ENCODE measurements around the gene NDUFA8.

Gene NDUFA8

GRCh38 chr9:122184551-122184950, 25.0 kb upstream of the NDUFA8 start:
- no peak for DNase-seq (ENCODE audit: low spot score)

- no peak for DNase-seq (ENCODE audit: low spot score)
Observed at GRCh38 chr9:122183501-122183900, 23.9 kb upstream of the NDUFA8 start.

GRCh38 chr9:122180633-122181032, 21.1 kb upstream of the NDUFA8 start:
- DNase-seq (ENCODE audit: low spot score): no peak

- no peak for DNase-seq (ENCODE audit: low spot score)
Observed at GRCh38 chr9:122179690-122180074, 20.1 kb upstream of the NDUFA8 start.

GRCh38 chr9:122179054-122179689, 19.6 kb upstream of the NDUFA8 start:
- no peak for DNase-seq (ENCODE audit: low spot score)

- DNase-seq (ENCODE audit: low spot score): no peak
Observed at GRCh38 chr9:122176916-122177315, 17.3 kb upstream of the NDUFA8 start.

- no peak for DNase-seq (ENCODE audit: low spot score)
Observed at GRCh38 chr9:122173670-122174069, 14.1 kb upstream of the NDUFA8 start.

GRCh38 chr9:122172131-122172530, 12.6 kb upstream of the NDUFA8 start:
- DNase-seq (ENCODE audit: low spot score): no peak

GRCh38 chr9:122168356-122168755, 8.8 kb upstream of the NDUFA8 start:
- no peak for DNase-seq (ENCODE audit: low spot score)

- DNase-seq (ENCODE audit: low spot score): no peak
Observed at GRCh38 chr9:122164286-122164685, 4.7 kb upstream of the NDUFA8 start.

- DNase-seq (ENCODE audit: low spot score): no peak
Observed at GRCh38 chr9:122162415-122162814, 2.8 kb upstream of the NDUFA8 start.

GRCh38 chr9:122159925-122160246, 307 bp upstream of the NDUFA8 start:
- DNase-seq (ENCODE audit: low spot score): no peak

GRCh38 chr9:122158202-122158601, 1.4 kb downstream of the NDUFA8 start:
- DNase-seq (ENCODE audit: low spot score): peak; percentile 55

GRCh38 chr9:122155796-122156195, 3.8 kb downstream of the NDUFA8 start:
- no peak for DNase-seq (ENCODE audit: low spot score)

GRCh38 chr9:122151267-122151828, 8.2 kb downstream of the NDUFA8 start:
- no peak for DNase-seq (ENCODE audit: low spot score)

GRCh38 chr9:122145592-122145863, 14.1 kb downstream of the NDUFA8 start:
- DNase-seq (ENCODE audit: low spot score): no peak

- DNase-seq (ENCODE audit: low spot score): no peak
Observed at GRCh38 chr9:122144836-122145591, 14.6 kb downstream of the NDUFA8 start.

GRCh38 chr9:122143876-122144405, 15.6 kb downstream of the NDUFA8 start:
- no peak for DNase-seq (ENCODE audit: low spot score)

- no peak for DNase-seq (ENCODE audit: low spot score)
Observed at GRCh38 chr9:122143296-122143695, 16.3 kb downstream of the NDUFA8 start.

- no peak for DNase-seq (ENCODE audit: low spot score)
Observed at GRCh38 chr9:122141671-122142070, 17.9 kb downstream of the NDUFA8 start.

GRCh38 chr9:122140368-122141193, 19.0 kb downstream of the NDUFA8 start:
- DNase-seq (ENCODE audit: low spot score): no peak

GRCh38 chr9:122138560-122139268, 20.9 kb downstream of the NDUFA8 start:
- DNase-seq (ENCODE audit: low spot score): no peak

Measured in ecto neural progenitor cell (in vitro differentiated cells).